Measurements from ENCODE around the gene IFI27L1. TPM values are rescaled to one million over a fixed set of nuclear protein-coding genes. Genes with fewer than 3 reads are reported as not detected.

IFI27L1 gene
- total RNA-seq, 6 experiments from 2014 or later, result 22.3 to 28.2 (median 23.7) TPM

DNA sequence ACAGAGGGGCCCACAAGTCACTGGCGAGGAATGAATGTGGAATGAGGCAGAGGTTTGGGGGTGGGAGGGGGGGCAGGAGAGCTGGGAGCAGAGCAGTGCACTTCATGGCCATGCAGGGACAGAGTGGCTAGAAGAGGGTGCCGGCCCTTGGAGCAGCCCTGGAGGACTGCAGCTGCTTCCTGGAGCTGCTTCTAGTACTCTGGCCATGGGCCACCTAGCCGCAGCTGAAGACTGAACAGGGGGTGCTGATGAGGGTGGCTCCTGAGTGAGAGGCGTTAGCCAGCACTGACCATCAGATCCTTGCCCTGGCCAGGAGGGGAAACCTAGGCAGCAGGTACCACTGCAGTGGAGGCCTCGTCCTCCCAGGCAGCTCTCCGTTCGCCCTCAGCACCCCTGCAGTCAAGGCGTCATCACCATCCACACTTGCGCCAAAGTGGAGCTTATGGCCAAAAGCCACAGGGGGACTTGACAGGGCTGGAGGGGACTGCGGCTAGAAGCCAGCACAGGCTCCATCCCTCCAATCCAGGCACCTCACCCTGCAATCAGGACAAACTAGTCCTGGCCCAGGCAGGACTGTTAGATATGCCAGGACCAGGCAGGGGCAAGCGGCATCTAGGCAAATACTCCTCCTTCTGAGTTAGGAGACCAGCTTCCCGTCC lies 38.5 kb upstream of the IFI27L1 start:
- TF ChIP-seq, protein P1, sequence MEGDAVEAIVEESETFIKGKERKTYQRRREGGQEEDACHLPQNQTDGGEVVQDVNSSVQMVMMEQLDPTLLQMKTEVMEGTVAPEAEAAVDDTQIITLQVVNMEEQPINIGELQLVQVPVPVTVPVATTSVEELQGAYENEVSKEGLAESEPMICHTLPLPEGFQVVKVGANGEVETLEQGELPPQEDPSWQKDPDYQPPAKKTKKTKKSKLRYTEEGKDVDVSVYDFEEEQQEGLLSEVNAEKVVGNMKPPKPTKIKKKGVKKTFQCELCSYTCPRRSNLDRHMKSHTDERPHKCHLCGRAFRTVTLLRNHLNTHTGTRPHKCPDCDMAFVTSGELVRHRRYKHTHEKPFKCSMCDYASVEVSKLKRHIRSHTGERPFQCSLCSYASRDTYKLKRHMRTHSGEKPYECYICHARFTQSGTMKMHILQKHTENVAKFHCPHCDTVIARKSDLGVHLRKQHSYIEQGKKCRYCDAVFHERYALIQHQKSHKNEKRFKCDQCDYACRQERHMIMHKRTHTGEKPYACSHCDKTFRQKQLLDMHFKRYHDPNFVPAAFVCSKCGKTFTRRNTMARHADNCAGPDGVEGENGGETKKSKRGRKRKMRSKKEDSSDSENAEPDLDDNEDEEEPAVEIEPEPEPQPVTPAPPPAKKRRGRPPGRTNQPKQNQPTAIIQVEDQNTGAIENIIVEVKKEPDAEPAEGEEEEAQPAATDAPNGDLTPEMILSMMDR (IDR thresholded peaks at IDR 0.05), result no peak
- peak overlapping the region; percentile 65; the same call in 1 of the 2 replicates for H3K4me3 Mint-ChIP-seq

DNA sequence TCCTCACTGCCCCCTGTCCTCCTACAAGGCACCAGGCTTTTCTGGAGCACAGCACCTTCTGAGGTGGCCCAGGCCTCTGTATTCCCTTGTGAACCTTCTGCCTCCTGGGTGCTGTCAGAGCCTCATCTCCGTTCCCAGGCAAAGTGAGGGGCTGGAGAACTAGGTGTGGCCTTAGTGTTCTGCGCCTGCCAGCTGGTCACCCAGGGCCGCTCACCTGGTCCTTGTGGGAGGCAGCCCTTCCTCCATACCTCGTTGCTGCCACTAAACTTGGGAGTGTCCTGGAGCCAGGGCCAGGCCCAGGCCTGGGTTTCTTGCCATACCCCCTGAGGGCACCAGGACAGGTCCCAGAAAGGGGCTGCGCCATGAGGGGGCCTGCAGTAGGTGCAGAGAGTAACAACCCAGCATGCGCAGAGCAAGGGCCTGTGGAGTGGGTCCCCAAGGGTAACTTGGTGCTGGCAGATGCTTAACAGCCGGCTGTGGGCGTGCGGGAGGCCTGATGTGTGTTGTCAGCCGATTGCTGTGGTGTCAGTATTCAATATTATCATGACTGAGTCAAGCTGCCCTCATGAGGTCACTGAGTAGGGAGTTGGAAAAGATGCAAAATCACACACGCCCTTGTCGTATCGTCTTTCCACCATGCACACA lies 37.9 kb upstream of the IFI27L1 start:
- H3K4me1 Mint-ChIP-seq (ENCODE audit: low read depth), result peaks cover 33% of the 10 kb centered on the region
- TF ChIP-seq, protein P1 (IDR thresholded peaks at IDR 0.05), result no peak
- H3K36me3 Mint-ChIP-seq (ENCODE audit: low read depth), result peaks cover 7% of the 10 kb centered on the region; the same call in 1 of the 2 replicates
- no peaks in the 10 kb centered on the region for H3K9me3 Mint-ChIP-seq
- H3K27ac Mint-ChIP-seq, result no peak overlapping the region
- no peak for DNase-seq
- peaks cover 4% of the 10 kb centered on the region for H3K27me3 Mint-ChIP-seq (ENCODE audit: insufficient read depth)
- no peak overlapping the region for H3K4me3 Mint-ChIP-seq

More for the DNA sequence above, 38.5 kb upstream of the IFI27L1 start:
- H3K4me1 Mint-ChIP-seq (ENCODE audit: low read depth), result peaks cover 33% of the 10 kb centered on the region
- peaks cover 4% of the 10 kb centered on the region for H3K27me3 Mint-ChIP-seq (ENCODE audit: insufficient read depth)
- peak overlapping the region; percentile 79 for H3K27ac Mint-ChIP-seq
- H3K36me3 Mint-ChIP-seq (ENCODE audit: low read depth), result peaks cover 7% of the 10 kb centered on the region; the same call in 1 of the 2 replicates
- H3K9me3 Mint-ChIP-seq, result no peaks in the 10 kb centered on the region
- no peak for DNase-seq

DNA sequence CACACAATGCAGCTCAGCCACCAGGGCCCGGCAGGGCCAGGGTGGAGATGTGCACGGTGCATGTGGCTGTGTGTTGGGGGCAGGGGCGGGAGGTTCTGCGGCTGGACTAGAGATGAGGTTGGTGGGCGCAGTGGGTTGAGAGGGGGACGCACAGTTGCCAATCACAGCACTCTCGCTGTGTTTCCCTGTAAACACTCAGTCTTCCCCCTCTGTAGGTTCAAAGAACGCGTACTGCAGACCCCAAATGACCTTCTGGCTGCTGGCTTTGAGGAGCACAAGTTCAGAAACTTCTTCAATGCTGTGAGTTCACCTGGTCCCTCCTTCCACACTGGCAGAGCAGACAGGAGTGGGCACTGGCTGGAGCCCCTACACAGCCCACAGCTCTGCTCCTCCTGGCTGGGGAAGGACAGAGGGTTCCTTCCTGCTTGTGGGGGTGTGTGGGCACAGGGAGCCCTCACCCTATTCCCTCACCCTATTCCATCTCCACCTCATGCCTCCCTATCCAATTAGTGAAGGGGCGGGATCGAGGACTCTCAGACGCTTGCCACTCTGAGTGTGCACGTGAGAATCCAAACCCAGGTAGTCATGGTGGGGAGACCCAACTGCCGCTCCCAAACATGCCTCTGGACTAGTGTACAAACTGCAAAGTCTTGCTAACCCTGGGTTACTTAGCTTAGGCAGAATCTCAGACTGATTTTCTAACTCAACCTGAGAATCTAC lies 37.2 kb upstream of the IFI27L1 start:
- peaks cover 33% of the 10 kb centered on the region for H3K4me1 Mint-ChIP-seq (ENCODE audit: low read depth)
- DNase-seq, result no peak
- H3K36me3 Mint-ChIP-seq (ENCODE audit: low read depth), result peaks cover 7% of the 10 kb centered on the region; the same call in 1 of the 2 replicates
- H3K4me3 Mint-ChIP-seq, result no peak overlapping the region
- no peaks in the 10 kb centered on the region for H3K9me3 Mint-ChIP-seq
- H3K27ac Mint-ChIP-seq, result no peak overlapping the region
- peaks cover 4% of the 10 kb centered on the region for H3K27me3 Mint-ChIP-seq (ENCODE audit: insufficient read depth)
- TF ChIP-seq, protein P1 (IDR thresholded peaks at IDR 0.05), result no peak

DNA sequence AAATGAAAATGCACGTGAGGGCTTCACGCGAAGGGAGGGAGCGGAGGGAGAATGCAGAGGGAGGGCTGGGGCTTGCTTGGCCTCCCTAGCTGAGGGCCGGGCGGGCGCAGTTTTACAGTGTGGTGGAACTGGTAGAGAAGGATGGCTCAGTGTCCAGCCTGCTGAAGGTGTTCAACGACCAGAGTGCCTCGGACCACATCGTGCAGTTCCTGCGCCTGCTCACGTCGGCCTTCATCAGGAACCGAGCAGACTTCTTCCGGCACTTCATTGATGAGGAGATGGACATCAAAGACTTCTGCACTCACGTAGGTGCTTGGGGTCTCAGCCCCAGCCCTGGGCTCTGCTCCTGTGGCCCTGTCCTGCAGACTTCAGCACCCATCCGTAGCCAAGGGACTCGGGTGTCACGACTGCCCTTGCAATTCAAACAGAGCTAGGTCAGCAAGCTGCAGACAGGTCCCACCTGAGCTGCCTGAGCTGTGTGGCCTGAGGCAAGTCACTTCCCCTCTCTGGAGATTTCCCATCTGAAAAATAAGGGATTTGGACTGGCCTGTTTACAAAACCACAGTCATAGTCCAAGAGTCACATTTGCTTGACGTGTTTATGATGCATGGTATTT lies 36.5 kb upstream of the IFI27L1 start:
- Mint-ChIP-seq H3K4me1 (ENCODE audit: low read depth) (peaks cover 33% of the 10 kb centered on the region), H3K9me3 (no peaks in the 10 kb centered on the region), H3K4me3 (no peak overlapping the region), H3K27me3 (ENCODE audit: insufficient read depth) (peaks cover 4% of the 10 kb centered on the region), H3K36me3 (ENCODE audit: low read depth) (peaks cover 7% of the 10 kb centered on the region; the same call in 1 of the 2 replicates), H3K27ac (no peak overlapping the region)
- no peak for DNase-seq
- TF ChIP-seq, protein P1 (IDR thresholded peaks at IDR 0.05), result no peak

DNA sequence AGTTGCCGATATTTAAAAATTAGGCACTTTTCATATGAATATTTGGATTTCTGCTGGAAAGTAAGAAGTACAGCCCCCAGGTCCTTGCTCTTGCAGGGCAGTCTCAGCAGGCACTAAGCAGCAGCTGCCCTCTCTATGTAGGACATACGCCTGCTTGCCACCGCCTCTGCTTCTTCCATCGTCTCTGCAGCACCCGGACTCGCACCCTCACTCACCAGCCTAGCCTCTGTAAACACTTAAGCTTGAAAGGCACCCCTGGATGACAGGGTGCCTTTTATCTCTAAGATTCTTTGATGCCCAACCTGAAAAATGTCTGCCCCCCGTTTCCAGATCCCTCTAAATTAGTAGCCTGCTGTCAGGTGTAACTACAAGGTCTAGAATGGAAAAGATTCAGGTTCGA lies 36.0 kb upstream of the IFI27L1 start:
- H3K9me3 Mint-ChIP-seq, result no peaks in the 10 kb centered on the region

More for the DNA sequence above, 36.0 kb upstream of the IFI27L1 start:
- H3K36me3 Mint-ChIP-seq (ENCODE audit: low read depth), result peaks cover 12% of the 10 kb centered on the region
- no peak overlapping the region for H3K4me3 Mint-ChIP-seq
- TF ChIP-seq, protein P1 (IDR thresholded peaks at IDR 0.05), result no peak
- H3K4me1 Mint-ChIP-seq (ENCODE audit: low read depth), result peaks cover 33% of the 10 kb centered on the region
- peaks cover 4% of the 10 kb centered on the region for H3K27me3 Mint-ChIP-seq (ENCODE audit: insufficient read depth)
- H3K27ac Mint-ChIP-seq, result no peak overlapping the region
- no peak for DNase-seq
